HepG2 (cell line): Measurements from ENCODE around the gene SLC16A5. TPM values are rescaled to one million over a fixed set of nuclear protein-coding genes. Genes with fewer than 3 reads are reported as not detected.

ENCODE experiments used
- ATAC-seq: fragments of 200-7000 bp; cut with Tn5 transposase; 3 replicates; pipeline ENCODE4 v1.9.1; 2020; ENCODE audit warnings: mild to moderate bottlenecking, moderate library complexity
- BruUV-seq: library from RNA; stranded (reverse); fragments of 400-500 nt; replicated peaks from 2 replicates; lab custom pipeline; 2021; lab: Mats Ljungman, UMichigan
- CTCF ChIA-PET: fragments of 300-600 bp; formaldehyde crosslinking; extraction: SDS; loops from one replicate; lab custom pipeline; 2021; ENCODE audit warnings: low total read pairs, inconsistent platforms, low intra/inter-chr PET ratio; lab: Yijun Ruan, JAX
- POLR2A ChIA-PET: fragments of 350-600 bp; sonication (Branson Sonifier 250); formaldehyde crosslinking; loops from one replicate; lab custom pipeline; 2020; ENCODE audit warnings: antibody characterized with exemption, inconsistent platforms; lab: Yijun Ruan, JAX
- DNase-seq: peaks from one replicate; pipeline ENCODE4 v3.0.0-alpha.2; 2015; ENCODE audit warnings: low spot score
- FAIRE-seq: peaks from 3 replicates; lab custom pipeline; 2011; peaks lifted over from hg19 to GRCh38; lab: Jason Lieb, UNC
- H2AFZ ChIP-seq: one replicate; pipeline ENCODE4 v1.6.1; 2011; ENCODE audit warnings: low read length, inconsistent platforms
- H3K27ac ChIP-seq: fragments of 300-600 bp; 3 replicates; pipeline ENCODE4 v1.8.0; 2011; ENCODE audit warnings: mixed run types, mild to moderate bottlenecking, mixed read lengths, low read length, inconsistent platforms; ENCODE audit not compliant: insufficient read depth; ENCODE audit errors: extremely low read length
- H3K27me3 ChIP-seq, 2 experiments: fragments of 200-600 bp in 1 of 2; 2 replicates in 1 of 2; 3 replicates in 1 of 2; pipeline versions ENCODE4 v1.6.0 to v1.8.0; 2011; ENCODE audit warnings: low read length in 2 of 2, mild to moderate bottlenecking in 2 of 2, moderate library complexity in 2 of 2, inconsistent platforms in 1 of 2; ENCODE audit not compliant: insufficient read depth in 2 of 2, control insufficient read depth in 1 of 2
- H3K36me3 ChIP-seq, 2 experiments: fragments of 200-600 bp in 1 of 2; replicated peaks in 1 of 2; 2 replicates in 1 of 2; 3 replicates in 1 of 2; pipeline versions ENCODE4 v1.5.1 to v1.8.0; 2011; ENCODE audit warnings: low read length in 2 of 2, inconsistent platforms in 1 of 2; ENCODE audit not compliant: insufficient read depth in 2 of 2, control insufficient read depth in 1 of 2
- H3K4me1 ChIP-seq: 2 replicates; pipeline ENCODE4 v1.5.1; 2012; ENCODE audit warnings: low read length, inconsistent platforms; ENCODE audit not compliant: insufficient read depth
- H3K4me2 ChIP-seq: 2 replicates; pipeline ENCODE4 v1.6.0; 2011; ENCODE audit warnings: low read depth, low read length, inconsistent platforms
- H3K4me3 ChIP-seq, 3 experiments: fragments of 200-600 bp in 1 of 3; sonication (generic), shearing (Covaris generic) in 1 of 3; replicated peaks in 1 of 3; 2 replicates each; pipeline ENCODE4 v1.5.1; 2011 to 2016; ENCODE audit warnings: low read length in 3 of 3, inconsistent platforms in 2 of 3, low read depth in 2 of 3, mild to moderate bottlenecking in 2 of 3, control low read depth in 1 of 3, mixed read lengths in 1 of 3; ENCODE audit not compliant: insufficient read depth in 1 of 3
- H3K79me2 ChIP-seq: one replicate; pipeline ENCODE4 v1.6.1; 2011; ENCODE audit warnings: low read length, inconsistent platforms; ENCODE audit not compliant: insufficient read depth
- H3K9ac ChIP-seq: 2 replicates; pipeline ENCODE4 v1.6.0; 2011; ENCODE audit warnings: mild to moderate bottlenecking, low read depth, low read length, inconsistent platforms; ENCODE audit not compliant: insufficient read depth
- H3K9me3 ChIP-seq: 2 replicates; pipeline ENCODE4 v1.5.1; 2012; ENCODE audit warnings: mild to moderate bottlenecking, low read length
- H4K20me1 ChIP-seq: 2 replicates; pipeline ENCODE4 v1.6.0; 2011; ENCODE audit warnings: inconsistent platforms, mild to moderate bottlenecking, low read length, moderate library complexity; ENCODE audit not compliant: insufficient read depth
- AHR ChIP-seq: IDR thresholded peaks from 2 replicates; pipeline ENCODE4 v1.6.1; 2018; ENCODE audit warnings: missing genetic modification reagents, missing compliant biosample characterization
- CEBPG ChIP-seq: IDR thresholded peaks from 2 replicates; pipeline ENCODE4 v1.6.1; 2016
- FOSL1 ChIP-seq: sonication (generic); formaldehyde crosslinking; IDR thresholded peaks from 2 replicates; pipeline ENCODE4 v1.9.0; 2021; ENCODE audit warnings: missing genetic modification reagents, borderline replicate concordance
- FOSL2 ChIP-seq: sonication (generic); formaldehyde crosslinking; IDR thresholded peaks from 2 replicates; pipeline ENCODE4 v1.4.0; 2020; ENCODE audit warnings: missing genetic modification reagents
- HOXA3 ChIP-seq: sonication (generic); formaldehyde crosslinking; IDR thresholded peaks from 2 replicates; pipeline ENCODE4 v1.5.0; 2020; ENCODE audit warnings: missing genetic modification reagents
- IKZF4 ChIP-seq: sonication (generic); formaldehyde crosslinking; IDR thresholded peaks from 2 replicates; pipeline ENCODE4 v1.5.1; 2020; ENCODE audit warnings: borderline replicate concordance, mild to moderate bottlenecking, low read depth, missing genetic modification reagents; ENCODE audit errors: not compliant biosample characterization
- LCORL ChIP-seq, 2 experiments: fragments of 450-650 bp in 1 of 2; sonication (generic) in 1 of 2; formaldehyde crosslinking in 1 of 2; IDR thresholded peaks; 2 replicates each; pipeline versions ENCODE4 v1.5.0 to v1.6.1; 2017 to 2020; ENCODE audit warnings: antibody characterized with exemption in 1 of 2, missing genetic modification reagents in 1 of 2
- NR2F2 ChIP-seq: IDR thresholded peaks from 2 replicates; pipeline ENCODE4 v1.6.1; 2012; ENCODE audit warnings: low read depth, inconsistent platforms, borderline replicate concordance
- PHF21A ChIP-seq: sonication (generic); formaldehyde crosslinking; IDR thresholded peaks from 2 replicates; pipeline ENCODE4 v1.5.0; 2020; ENCODE audit warnings: mild to moderate bottlenecking, missing genetic modification reagents
- SIN3A ChIP-seq: IDR thresholded peaks from 2 replicates; pipeline ENCODE4 v1.6.1; 2011; ENCODE audit warnings: low read depth, mild to moderate bottlenecking, control low read depth, low read length, borderline replicate concordance
- SOX13 ChIP-seq, 3 experiments: fragments of 450-650 bp in 1 of 3; sonication (generic) in 1 of 3; formaldehyde crosslinking in 1 of 3; IDR thresholded peaks in 2 of 3; conservative IDR thresholded peaks in 1 of 3; 2 replicates each; pipeline versions ENCODE4 v1.5.0 to v1.6.1; 2016 to 2020; ENCODE audit warnings: antibody characterized with exemption in 1 of 3, mild to moderate bottlenecking in 1 of 3, missing compliant biosample characterization in 1 of 3, missing genetic modification reagents in 1 of 3, moderate library complexity in 1 of 3
- SRY ChIP-seq: sonication (generic); formaldehyde crosslinking; IDR thresholded peaks from 2 replicates; pipeline ENCODE4 v1.8.0; 2022; ENCODE audit warnings: mild to moderate bottlenecking, missing genetic modification reagents
- ZC3H13 ChIP-seq: sonication (generic); formaldehyde crosslinking; IDR thresholded peaks from 2 replicates; pipeline ENCODE4 v1.8.1; 2023; ENCODE audit warnings: mild to moderate bottlenecking, missing genetic modification reagents, moderate library complexity
- ZC3H4 ChIP-seq: sonication (generic); formaldehyde crosslinking; IDR thresholded peaks from 2 replicates; pipeline ENCODE4 v1.4.0; 2020; ENCODE audit warnings: missing genetic modification reagents, borderline replicate concordance
- ZFP36L2 ChIP-seq: sonication (generic); formaldehyde crosslinking; IDR thresholded peaks from 2 replicates; pipeline ENCODE4 v1.4.0; 2020; ENCODE audit warnings: missing genetic modification reagents
- ZNF20 ChIP-seq: sonication (generic); formaldehyde crosslinking; IDR thresholded peaks from 2 replicates; pipeline ENCODE4 v1.4.0; 2020; ENCODE audit warnings: mild to moderate bottlenecking, moderate library complexity, missing genetic modification reagents
- ZNF264 ChIP-seq: sonication (generic); formaldehyde crosslinking; IDR thresholded peaks from 2 replicates; pipeline ENCODE4 v1.4.0; 2020; ENCODE audit warnings: missing genetic modification reagents
- ZNF547 ChIP-seq: sonication (generic); formaldehyde crosslinking; IDR thresholded peaks from 2 replicates; pipeline ENCODE4 v1.5.1; 2020; ENCODE audit warnings: mild to moderate bottlenecking, missing genetic modification reagents
- ZNF614 ChIP-seq: IDR thresholded peaks from 2 replicates; pipeline ENCODE4 v1.6.1; 2018; ENCODE audit warnings: missing biosample characterization, missing genetic modification reagents, inconsistent platforms, borderline replicate concordance
- ZNF644 ChIP-seq: IDR thresholded peaks from 2 replicates; pipeline ENCODE4 v1.6.1; 2016; ENCODE audit warnings: low read depth
- ZNF768 ChIP-seq: sonication (generic); formaldehyde crosslinking; IDR thresholded peaks from 2 replicates; pipeline ENCODE4 v1.4.0; 2020; ENCODE audit warnings: missing genetic modification reagents
- WGBS: methylation state at CpG from one replicate; pipeline ENCODE4 v1.1.6; 2017; ENCODE audit warnings: low lambda C conversion rate; 5-methylcytosine and 5-hydroxymethylcytosine counted together
- in situ Hi-C: cut with HindIII; loops from 2 replicates; pipeline ENCODE4 v1.10.0; 2017; ENCODE audit warnings: low pct_unique_long_range_greater_than_20kb; ENCODE audit not compliant: extremely low pct_ligation_motif_present
- intact Hi-C: fragments of 100-400 bp; cut with micrococcal nuclease; formaldehyde crosslinking; loops from one replicate; pipeline ENCODE4 v1.10.0; 2022; ENCODE audit not compliant: unreplicated experiment
- polyA plus RNA-seq, 8 experiments: library from polyadenylated mRNA; depleted of rRNA in 3 of 8; stranded (reverse) in 7 of 8; unstranded in 1 of 8; fragments of >200 nt; fragmentation: Illumina TruSeq in 4 of 8; extraction: Trizol in 4 of 8; gene quantifications; 2 replicates each; pipeline versions ENCODE4 v1.2.1 to v1.2.3, GENCODE V29; 2011 to 2016; ENCODE audit warnings: low read depth in 4 of 8, missing spikeins in 1 of 8, mixed read lengths in 1 of 8; ENCODE audit not compliant: insufficient read depth in 1 of 8
- total RNA-seq, 5 experiments: library from RNA; depleted of rRNA; stranded (reverse); fragments of >200 nt; fragmentation: Illumina TruSeq; extraction: Trizol; gene quantifications; 2 replicates each; pipeline ENCODE4 v1.2.3, GENCODE V29; 2016; ENCODE audit warnings: low read depth in 1 of 5
- TF ChIP-seq, protein P1 (sequence below): sonication (generic); formaldehyde crosslinking; IDR thresholded peaks from 2 replicates; pipeline ENCODE4 v1.5.1; 2020; ENCODE audit warnings: mild to moderate bottlenecking, missing genetic modification reagents, moderate library complexity

The SLC16A5 gene
- total and polyA plus RNA-seq, 2 of the 13 experiments (the other 11 are each of a cell fraction or from before 2014, with no cell fraction given), result 0.69 to 5.6 TPM

DNA sequence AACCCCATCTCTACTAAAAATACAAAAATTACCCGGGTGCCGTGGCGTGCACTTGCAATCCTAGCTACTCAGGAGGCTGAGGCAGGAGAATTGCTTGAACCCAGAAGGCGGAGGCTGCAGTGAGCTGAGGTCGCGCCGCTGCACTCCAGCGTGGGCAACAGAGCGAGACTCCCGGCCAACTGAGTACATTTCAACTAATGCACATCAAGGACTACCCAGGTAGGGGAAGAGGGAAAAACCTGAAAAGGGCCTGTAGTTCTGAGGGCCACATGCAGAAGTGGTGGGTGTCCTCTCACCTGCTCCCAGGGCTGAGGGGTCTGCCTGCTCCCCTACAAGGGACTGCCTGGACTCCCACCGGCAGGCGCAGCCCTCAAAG, 584 bp upstream of the SLC16A5 start (continued):
- no peak for TF ChIP-seq AHR (CRISPR knock-in tag)
- TF ChIP-seq ZNF20, result 0 out of 2 replicates have a peak, but pooled peaks have one; percentile 52
- no peak for TF ChIP-seq ZFP36L2
- TF ChIP-seq ZNF264 (CRISPR knock-in tag), result no peak
- TF ChIP-seq NR2F2, result no peak

DNA sequence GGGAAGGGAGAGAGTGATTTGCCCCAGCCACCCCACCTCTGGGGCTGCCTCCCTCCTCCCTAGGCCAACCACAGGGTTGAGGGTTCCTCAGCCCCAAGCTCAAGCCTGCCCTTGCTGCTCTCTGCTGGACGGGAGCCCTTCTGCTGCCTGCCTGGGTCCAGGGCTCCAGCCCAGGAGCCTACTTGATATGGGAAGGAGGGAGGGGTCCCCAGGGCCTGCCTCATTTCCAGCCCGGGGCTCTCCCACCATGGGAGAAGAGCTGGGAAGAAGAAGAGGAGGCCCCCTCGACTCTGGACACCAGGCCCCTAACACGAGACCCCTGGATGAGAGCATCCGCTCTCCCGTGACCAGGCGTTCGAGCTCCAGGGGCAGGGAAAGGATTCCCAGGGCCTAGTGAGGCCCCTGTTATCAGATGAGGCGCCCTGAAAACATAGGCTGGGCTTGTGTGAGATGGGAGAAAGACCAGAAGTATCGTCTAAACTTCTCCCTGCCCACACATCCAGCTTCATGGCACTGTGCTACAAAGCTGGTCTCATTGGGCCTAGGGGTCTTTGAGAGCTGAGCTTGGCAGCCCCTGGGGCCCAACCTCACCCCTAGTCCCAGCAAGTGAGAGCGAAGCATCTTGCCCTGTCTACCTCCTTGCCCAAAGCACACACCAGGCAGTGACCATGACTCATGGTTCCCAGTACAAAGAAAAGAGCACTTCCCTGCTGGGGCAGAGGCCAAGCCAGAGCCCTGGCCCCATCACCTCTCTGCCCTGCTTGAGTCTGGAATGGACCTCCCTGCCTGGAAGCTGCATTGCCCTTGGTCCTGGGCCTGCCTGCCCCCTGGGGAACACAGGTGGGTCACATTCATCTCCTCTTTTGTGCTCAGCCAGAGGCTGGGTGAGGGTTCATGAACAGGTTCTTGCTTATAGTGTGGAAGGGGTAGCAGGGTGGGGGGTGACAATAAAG, 987 bp downstream of the SLC16A5 start:
- FAIRE-seq, result no peak
- H3K79me2 ChIP-seq, result no peaks in the 10 kb centered on the region
- TF ChIP-seq ZNF768 (CRISPR knock-in tag) (no peak), SIN3A (peak; percentile 26; the same call in 1 of the 2 replicates), ZNF644 (CRISPR knock-in tag) (peak; percentile 83; the same call in 1 of the 2 replicates), ZNF547 (CRISPR knock-in tag) (peak; percentile 49; the same call in 1 of the 2 replicates), CEBPG (CRISPR knock-in tag) (0 out of 2 replicates have a peak, but pooled peaks have one; percentile 12), ZC3H4 (CRISPR knock-in tag) (no peak), IKZF4 (no peak), HOXA3 (CRISPR knock-in tag) (peak; percentile 46; the same call in 1 of the 2 replicates), SRY (CRISPR knock-in tag) (0 out of 2 replicates have a peak, but pooled peaks have one; percentile 28), ZNF614 (CRISPR knock-in tag) (peak; percentile 44; the same call in 1 of the 2 replicates), LCORL (IDR thresholded peaks at IDR 0.05) (no peak), LCORL (CRISPR knock-in tag; IDR thresholded peaks at IDR 0.05) (peak; percentile 77), PHF21A (CRISPR knock-in tag) (peak; percentile 30; the same call in 1 of the 2 replicates), FOSL1 (CRISPR knock-in tag) (peak; percentile 44; the same call in 1 of the 2 replicates), SOX13 (IDR thresholded peaks at IDR 0.05) (0 out of 2 replicates have a peak, but pooled peaks have one; percentile 11), SOX13 (CRISPR knock-in tag; conservative IDR thresholded peaks at IDR 0.05 in 1 of 2, IDR thresholded peaks at IDR 0.05 in 1 of 2) (peak in 1 of 2 experiments; percentile 29; a peak in 1 of 4 replicates), FOSL2 (CRISPR knock-in tag) (peak; percentile 94), ZC3H13 (CRISPR knock-in tag) (no peak)
- TF ChIP-seq, protein P1, sequence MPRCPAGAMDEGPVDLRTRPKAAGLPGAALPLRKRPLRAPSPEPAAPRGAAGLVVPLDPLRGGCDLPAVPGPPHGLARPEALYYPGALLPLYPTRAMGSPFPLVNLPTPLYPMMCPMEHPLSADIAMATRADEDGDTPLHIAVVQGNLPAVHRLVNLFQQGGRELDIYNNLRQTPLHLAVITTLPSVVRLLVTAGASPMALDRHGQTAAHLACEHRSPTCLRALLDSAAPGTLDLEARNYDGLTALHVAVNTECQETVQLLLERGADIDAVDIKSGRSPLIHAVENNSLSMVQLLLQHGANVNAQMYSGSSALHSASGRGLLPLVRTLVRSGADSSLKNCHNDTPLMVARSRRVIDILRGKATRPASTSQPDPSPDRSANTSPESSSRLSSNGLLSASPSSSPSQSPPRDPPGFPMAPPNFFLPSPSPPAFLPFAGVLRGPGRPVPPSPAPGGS (CRISPR knock-in tag), result peak; percentile 61; the same call in 1 of the 2 replicates

More for the DNA sequence above, 987 bp downstream of the SLC16A5 start:
- WGBS, result 21% methylated on average over 11 of the region's 11 CpGs
- Histone ChIP-seq H3K9me3 (no peaks in the 10 kb centered on the region), H3K9ac (peak overlapping the region; percentile 75), H3K4me2 (peak overlapping the region; percentile 90), H3K4me3 (peak overlapping the region; percentile 57 to 76 (median 68); a peak in 5 of 6 replicates), H3K27ac (peak overlapping the region; percentile 5), H3K36me3 (no peaks in the 10 kb centered on the region), H3K4me1 (peaks cover 97% of the 10 kb centered on the region), H4K20me1 (no peaks in the 10 kb centered on the region; the same call in 1 of the 2 replicates), H3K27me3 (peaks cover 0 to 17% of the 10 kb centered on the region in 2 experiments; a peak in 1 of 5 replicates), H2AFZ (no peak overlapping the region)
- TSS peak; percentile 75 for BruUV-seq
- peak; percentile 22 for ATAC-seq
- peak; percentile 57 for DNase-seq
- ChIA-PET POLR2A (interaction anchor here (0.6 to 3.8 kb wide), 18 partner anchors 7 to 220 kb away, joined by 3 to 20 read pairs (median 8); partner anchors contain the start of genes ARMC7 and MRPL58), CTCF (no interaction called here)
- in situ Hi-C loops (no loop called here), intact Hi-C loops (loop anchor here (5.0 kb wide), 1 partner anchor 41 kb away; the partner anchor contains the start of genes ATP5PD and KCTD2)
